AG09319 (cell line): Measurements from ENCODE around the gene TMPRSS15.

Experiments
- DNase-seq: peaks from one replicate; pipeline ENCODE4 v3.0.0-alpha.2; 2010; ENCODE audit warnings: low read depth; ENCODE audit errors: extremely low read depth
- CTCF ChIP-seq: IDR thresholded peaks from 2 replicates; pipeline ENCODE4 v1.5.1; 2011; ENCODE audit warnings: low read depth, mild to moderate bottlenecking, inconsistent platforms, low read length, moderate library complexity

The TMPRSS15 gene

GRCh38 chr21:18349468-18349867 lies 54.1 kb downstream of the TMPRSS15 start:
- no peak for TF ChIP-seq CTCF
- no peak for DNase-seq

GRCh38 chr21:18340387-18340942 lies 63.1 kb downstream of the TMPRSS15 start:
- no peak for TF ChIP-seq CTCF
- no peak for DNase-seq

GRCh38 chr21:18335651-18336236 lies 67.8 kb downstream of the TMPRSS15 start:
- no peak for DNase-seq
- no peak for TF ChIP-seq CTCF

- no peak for TF ChIP-seq CTCF
- DNase-seq, result no peak
Measured at GRCh38 chr21:18334066-18334465, 69.5 kb downstream of the TMPRSS15 start.

- TF ChIP-seq CTCF, result no peak
- no peak for DNase-seq
Measured at GRCh38 chr21:18318156-18318555, 85.4 kb downstream of the TMPRSS15 start.

GRCh38 chr21:18298228-18298627 lies 105.4 kb downstream of the TMPRSS15 start:
- DNase-seq, result no peak
- no peak for TF ChIP-seq CTCF

GRCh38 chr21:18294100-18294499 lies 109.5 kb downstream of the TMPRSS15 start:
- no peak for DNase-seq
- TF ChIP-seq CTCF, result no peak
